HG02759 (cell line): Measurements from ENCODE around the gene IARS1.

Experiments
- ATAC-seq: cut with Tn5 transposase; IDR thresholded peaks from one replicate; pipeline ENCODE4 v1.9.1; 2021; ENCODE audit warnings: mild to moderate bottlenecking, moderate library complexity; ENCODE audit not compliant: unreplicated experiment

The IARS1 gene

DNA sequence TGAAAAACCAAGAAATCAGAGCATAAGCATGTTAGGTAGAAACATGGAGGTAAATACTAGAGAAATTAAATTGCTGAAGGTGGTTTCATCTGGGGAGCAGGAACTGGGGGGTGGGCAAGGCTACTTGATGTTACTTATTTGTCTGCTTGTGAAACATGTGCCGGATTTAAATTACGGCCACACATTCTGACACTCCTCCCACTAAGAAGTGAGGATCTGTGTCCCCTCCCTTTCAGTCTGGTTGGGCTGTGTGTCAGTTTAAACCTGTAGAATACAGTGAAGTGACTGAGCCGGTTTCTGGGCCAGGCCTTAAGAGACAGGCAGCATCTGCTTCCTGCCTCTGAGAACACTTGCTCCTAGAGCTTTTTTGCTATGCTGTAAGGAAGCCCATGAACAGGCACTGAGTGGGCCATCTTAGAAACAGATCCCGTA lies 2.3 kb upstream of the IARS1 start:
- ATAC-seq, result no peak

DNA sequence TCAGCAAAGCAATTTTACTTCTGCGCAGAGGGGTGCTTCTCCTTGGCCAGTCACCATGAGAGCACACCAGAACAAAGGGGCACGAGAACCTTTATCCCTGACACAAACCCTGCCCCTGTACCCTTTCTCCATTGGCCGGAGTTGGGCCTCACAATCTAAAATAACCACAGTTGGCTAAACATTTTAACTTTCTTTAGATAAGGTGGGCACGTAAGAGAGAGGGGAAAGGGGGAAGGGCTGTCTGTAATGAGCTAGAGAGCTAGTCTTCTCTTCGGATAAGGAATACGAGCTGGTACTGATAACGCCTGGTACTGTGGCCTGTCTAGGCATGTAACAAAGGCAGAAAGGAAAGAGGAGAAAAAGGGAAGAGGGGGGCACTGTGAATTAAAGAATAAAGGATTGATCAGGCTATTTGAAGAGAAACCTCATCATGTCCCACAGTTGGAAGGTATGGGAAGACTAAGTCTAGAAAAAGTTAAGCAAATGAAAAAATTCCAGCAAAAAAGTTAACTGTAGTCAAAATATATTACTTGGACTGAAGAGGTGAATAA lies 1.8 kb upstream of the IARS1 start:
- ATAC-seq, result no peak

DNA sequence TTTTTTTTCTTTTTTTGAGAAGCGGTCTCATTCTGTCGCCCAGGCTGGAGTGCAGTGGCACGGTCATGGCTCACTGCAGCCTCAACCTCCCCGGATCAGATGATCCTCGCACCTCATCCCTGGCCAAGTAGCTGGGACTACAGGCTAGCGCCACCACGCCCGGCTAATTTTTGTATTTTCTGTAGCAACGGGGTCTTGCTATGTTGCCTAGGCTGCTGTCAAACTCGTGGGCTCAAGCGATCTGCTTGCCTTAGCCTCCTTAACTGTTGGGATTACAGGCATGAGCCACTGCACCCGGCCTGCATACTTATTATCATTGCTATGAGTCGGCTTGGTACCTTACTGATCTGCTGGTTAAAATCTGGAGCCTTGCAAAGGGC lies 790 bp upstream of the IARS1 start:
- no peak for ATAC-seq

DNA sequence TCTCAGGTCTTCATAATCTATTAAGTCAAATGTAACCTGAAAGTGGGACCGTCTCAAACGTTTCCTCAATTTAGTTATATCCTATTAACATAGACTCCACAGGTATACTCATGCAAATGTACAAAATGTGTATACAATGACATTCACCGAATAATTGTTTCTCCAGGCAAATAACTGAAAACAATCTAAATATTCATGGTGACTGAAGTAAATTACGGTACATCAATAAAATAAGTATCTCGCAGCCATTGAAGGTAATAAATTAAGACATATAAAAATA lies 482 bp downstream of the IARS1 start:
- ATAC-seq, result no peak

DNA sequence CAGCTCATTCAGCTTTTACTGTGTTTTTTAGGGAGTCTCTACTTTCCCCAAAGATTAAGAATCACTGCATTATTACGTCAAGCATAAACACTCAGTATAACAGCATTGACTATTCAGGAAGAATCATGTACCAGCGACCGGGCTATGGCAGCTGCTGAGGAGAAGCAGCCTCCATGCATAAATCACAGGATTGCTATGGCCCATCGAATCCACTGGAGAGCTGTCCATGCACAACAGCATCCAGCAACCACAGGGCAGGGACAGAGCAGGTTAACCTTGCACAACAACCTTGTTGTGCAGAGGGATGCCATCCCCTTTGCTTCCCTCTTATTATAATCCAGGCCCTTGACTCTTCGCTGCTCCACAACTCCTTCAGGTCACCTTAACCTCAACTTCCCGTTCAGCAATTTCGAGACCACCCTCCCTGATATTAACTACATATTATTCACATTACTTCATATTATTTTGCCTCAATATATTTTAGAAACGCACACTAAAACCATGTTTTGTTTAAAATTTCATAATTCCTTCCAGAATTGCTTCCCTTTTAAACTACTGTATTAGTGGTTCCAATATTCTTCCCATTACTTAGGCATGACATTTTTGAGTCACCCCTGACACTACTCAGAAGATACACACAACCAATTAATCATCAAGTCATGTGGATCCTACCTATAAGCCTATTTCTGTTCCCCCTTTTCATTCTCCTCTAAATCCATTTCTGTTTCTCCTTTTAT lies 991 bp downstream of the IARS1 start:
- no peak for ATAC-seq

DNA sequence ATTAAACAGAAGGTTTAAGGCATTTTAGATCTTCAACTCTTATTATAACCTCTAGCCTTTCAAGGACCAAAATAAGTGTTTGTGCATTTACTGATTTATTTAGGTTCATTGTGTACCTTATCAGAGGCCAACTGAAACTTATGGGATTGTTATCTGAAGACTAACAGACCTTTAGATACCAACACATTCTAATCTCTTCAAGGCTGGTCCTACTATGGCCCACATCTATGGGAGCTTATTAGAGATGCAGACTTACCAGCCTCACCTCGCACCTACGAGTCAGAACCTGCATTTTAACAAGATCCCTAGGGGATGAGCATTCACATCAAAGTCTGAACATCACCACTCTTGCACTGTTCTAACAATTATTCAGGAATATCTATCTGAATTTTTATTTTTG lies 1.9 kb downstream of the IARS1 start:
- ATAC-seq, result no peak

DNA sequence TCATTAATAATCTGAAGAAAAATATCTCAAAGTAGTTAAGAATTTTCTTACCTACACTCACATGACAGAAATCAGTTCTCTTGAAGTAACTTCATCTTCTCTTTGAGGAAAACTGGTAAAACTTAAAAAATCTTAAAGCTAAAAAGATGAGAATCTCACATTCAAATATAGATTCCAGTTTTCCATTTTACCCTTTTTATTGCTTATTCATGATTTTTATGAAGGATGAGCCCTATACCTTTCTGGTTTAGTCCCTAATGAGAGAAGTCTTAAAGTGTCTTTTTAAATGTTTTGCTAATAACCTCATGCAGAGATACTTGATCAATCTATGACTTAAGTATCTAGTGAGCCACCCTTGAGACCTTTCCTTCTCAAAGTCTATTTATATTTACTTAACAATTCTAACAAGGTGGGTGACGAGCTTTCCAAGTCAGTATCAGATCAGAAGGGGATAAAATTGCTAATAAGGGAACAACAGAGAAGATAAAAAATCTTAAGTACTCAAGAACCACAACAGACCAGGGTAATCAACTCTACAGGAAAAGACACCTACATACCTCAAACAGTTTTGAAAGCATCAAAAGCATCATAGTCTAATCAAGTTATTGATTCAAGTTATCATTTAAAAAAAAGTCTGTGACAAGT lies 2.6 kb downstream of the IARS1 start:
- no peak for ATAC-seq

DNA sequence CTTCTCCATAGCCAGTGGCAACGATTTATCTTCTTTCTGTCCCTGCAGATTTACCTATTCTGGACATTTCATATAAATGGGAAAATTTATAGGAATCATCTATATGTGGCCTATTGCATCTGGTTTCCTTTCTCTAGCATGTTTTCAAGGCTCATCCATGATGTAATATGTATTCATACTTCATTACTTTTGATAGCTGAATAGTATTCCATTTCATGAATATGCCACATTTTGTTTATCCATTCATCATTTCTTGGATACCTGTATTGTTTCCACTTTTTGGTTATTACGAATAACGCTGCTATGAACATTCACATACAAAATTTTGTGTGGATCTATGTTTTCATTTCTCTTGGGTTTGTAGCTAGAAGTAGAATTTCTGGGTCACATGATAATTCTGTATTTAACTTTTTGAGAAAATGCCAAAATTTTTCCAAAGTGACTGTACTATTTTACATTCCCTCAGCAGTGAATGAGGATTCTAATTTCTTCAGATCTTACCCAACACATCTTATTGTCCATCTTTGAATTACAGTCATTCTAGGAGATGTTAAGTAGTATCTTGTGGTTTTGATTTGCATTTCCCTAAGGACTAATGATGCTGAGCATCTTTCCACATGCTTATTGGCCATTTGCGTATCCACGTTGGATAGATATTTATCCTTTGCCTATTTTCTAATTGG lies 3.6 kb downstream of the IARS1 start:
- ATAC-seq, result no peak

DNA sequence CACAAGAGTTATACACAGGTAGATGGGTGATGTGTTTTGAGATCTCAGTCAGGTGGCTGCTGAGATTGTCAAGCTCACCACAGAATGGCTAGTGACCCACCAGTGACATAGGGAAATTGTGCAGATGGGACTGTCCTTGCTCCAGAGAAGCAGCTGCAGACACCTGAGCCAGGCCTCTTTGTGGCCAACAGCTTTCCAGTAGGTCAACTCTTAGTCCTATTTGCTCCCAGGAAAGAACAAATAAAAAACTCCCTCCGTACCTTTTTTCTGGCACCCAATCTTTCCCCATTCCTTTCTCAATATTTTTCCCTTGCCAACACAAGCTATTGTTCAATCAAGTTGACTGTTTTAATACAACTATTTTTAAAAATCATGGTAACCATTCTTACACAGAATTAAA lies 14.2 kb downstream of the IARS1 start:
- no peak for ATAC-seq

DNA sequence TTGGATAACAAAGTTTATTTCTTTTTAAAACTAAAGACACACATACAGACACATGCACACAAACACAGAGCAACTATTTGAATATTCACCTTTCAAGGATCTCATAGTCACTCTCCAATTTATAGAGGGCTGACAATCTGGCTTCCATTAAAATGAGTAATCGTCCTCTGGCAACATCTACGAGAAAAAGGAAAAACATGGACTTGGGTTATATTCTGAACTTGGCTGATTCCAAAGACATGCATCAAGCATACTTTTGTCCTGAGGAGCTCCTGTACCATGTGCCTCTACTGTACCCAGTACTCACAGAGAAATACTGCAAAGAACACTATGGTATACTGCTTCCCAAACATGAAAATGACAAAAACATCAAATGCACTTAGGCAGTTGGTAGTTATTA lies 15.4 kb downstream of the IARS1 start:
- no peak for ATAC-seq

DNA sequence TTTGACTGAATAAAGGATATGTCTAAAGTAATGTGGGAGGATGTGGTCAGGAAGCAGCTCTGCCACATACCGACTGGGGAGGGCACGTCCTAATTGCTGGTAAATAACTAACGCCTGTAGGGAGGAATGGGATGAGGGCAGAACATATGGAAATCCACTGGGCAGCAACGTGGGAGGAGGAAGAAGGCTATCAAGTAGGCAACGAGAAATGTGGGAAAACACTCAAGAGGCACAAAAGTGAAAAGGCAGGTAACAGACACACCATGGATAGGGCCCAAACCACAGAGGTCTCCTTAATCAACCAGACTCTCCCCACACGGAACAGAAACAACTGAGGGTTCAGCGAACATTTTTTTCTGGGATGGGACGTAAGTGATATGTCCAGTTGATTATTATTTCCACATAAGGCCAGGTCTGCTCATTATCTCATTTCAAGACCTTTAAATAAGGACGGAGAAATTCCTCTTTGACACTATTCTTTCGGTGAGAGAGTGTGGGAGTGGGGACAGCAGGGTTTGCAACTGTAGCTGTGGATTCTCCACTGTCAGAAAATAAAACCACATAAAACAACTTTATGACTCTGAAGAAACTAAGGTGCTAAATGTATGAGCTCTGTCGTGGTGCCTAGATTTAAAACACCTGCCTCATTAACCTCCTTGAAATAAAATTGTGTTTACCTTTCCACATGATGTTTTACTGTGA lies 17.0 kb downstream of the IARS1 start:
- no peak for ATAC-seq

DNA sequence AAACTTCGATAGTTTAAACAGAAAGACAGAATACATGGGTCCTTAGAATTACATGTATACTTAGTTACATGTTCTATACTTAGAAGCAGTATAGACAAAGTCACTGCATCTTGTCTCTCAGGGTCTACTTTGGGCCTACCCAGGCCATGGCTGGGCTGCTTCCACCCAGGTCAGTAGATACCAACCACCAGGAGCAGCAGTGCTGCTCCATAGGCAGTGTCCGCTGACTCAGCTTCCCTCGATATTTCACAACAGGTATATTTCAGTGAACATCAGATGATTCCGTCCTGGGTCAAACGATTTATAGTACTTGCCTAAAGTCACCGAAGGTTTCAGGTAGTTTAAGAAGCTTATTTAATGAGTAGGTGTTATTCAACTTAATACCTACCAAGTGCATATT lies 18.0 kb downstream of the IARS1 start:
- no peak for ATAC-seq

DNA sequence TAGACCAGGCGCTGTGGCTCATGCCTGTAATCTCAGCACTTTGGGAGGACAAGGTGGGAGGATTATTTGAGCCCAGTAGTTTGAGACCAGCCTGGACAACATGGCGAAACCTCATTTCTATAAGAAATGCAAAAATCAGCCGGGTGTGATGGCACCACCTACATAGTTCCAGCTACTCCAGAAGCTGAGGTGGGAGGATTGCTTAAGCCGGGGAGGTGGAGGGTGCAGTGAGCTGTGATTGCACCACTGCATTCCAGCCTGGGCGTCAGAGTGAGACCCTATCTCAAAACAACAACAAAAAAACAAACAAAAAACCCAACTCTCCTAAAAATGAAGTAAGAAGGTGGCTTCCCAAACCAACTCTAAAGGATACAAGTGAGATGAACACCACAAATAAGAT lies 23.0 kb downstream of the IARS1 start:
- no peak for ATAC-seq

DNA sequence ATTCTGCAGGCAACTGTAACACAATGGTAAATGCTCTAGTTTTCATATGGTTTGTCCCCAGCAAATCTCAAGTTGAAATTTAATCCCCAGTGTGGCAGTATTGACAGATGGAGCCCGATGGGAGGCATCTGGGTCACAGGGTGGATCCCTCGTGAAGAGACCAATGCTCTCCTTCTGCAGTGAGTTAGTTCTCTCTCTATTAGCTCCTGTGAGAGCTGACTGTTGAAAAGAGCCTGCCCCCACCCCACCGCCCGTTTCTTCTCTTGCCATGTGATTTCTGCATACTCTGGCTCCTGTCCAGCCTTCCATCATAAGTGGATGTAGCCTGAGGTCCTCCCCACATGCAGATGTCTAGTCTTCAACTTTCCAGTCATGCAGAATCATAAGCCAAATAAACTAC lies 27.0 kb downstream of the IARS1 start:
- no peak for ATAC-seq

DNA sequence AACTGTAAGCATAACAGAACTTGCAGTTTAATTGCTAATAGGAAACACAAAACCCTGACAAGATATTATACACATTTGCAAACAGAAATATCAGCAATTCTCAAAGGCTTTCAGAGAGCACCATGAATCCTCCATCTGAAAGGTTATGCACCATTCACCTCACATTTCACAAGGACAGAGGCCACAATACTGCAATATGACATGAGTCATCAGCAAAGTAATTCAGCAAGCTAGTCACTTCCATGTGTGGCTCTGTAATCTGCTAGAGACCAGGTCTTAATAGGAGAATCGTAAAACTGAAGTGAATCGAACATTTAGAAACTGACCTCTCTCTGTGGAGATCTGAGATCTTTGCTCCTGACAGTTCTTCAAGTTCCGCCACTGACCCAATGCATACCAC lies 28.3 kb downstream of the IARS1 start:
- ATAC-seq, result no peak

DNA sequence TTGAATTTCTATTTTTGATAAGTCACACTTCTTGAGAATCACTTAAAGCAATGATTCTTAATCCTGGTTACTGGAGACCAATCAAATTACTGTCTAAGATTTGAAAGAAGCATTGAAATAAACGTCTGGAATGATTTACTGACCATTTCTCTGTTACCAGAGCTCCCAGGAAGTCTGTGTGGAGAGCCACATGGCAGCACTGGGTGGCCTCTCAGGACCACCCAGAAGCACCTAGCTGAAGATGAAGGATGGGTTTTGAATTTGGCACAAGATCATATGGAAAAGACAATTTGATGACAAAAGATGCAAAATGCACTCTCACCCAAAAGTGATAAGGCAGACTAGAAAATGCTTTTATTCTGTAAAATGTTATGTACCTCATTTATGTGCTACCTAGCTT lies 30.4 kb downstream of the IARS1 start:
- no peak for ATAC-seq

DNA sequence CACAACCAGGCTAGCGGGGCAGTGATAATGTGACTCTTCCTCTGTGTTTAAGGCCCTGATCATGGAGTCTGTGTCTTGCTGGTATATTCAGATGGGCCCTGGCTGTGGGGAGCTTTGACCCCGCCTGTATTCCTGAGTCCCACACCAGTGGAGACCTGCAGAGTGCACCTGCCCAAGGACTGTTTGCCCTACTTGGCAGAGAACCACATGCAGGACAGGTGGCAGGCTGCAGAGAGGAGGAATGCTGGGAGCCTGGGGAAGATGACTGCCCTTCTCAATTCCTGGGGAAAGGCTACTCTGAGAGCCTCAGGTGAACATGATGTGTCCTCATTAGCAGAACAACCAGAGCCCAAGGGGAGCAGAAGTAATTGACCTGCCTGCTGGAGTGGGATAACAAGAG lies 36.2 kb downstream of the IARS1 start:
- no peak for ATAC-seq

DNA sequence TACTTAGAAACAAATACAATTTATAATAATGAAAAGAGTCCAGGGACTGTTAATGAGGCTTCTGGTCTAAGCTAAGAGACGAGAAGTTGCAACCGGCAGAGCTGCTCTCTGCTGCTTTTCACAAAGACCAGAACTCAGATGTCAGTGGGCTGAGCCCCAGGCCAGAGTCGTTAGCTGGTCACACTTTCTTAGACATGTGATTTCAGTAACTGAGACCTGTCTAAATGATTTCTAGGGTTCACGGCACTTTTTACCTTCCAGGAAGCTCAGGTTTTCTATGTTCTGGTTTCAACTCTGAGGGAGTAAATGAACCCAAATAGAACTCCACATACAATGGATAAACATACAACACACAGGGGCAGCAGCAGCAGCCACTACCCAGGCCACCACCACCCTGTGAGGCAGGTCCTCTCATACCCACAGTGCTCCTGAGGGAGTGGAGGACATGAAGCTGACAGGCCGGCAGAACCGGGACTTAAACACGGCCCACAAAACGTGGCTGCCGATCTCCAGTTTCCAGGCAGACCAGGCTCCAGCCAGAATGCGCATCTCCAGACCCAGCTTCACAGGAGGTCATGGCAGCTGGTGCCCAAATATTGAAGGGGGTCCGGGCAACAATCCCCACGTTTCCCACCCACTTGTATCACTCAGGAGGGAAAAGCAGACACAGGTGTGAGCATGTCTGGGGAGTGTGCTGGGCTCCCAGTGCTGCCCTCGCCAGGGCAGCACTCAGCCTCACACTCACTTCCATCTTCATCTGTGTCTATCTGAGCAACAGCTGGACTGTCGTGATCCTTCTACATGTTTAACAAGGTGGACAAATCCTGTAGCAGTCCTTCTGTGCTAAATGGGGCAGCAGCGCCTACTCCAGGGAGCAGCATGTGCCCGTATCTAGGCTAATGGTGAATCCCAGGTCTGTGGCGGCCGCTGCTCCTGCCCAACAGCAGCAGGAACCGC lies 38.8 kb downstream of the IARS1 start:
- ATAC-seq, result no peak

DNA sequence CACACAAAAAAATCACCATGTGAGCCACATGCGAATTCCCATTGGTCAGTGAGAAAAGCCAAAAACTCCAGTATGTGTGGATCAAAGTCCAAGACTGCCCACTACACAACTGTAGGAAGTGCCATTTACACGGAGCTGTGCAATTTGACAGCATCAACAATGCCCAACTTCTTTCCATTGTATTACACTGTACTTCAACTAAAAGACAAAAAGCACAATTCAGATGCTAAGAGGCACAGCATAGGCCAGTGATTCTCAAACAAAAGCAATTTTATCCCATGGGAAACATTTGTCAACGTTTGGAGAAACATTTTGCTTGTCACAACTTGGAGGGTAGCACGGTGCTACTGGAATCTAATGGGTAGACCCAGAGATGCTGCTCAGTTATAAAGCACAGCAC lies 39.8 kb downstream of the IARS1 start:
- ATAC-seq, result no peak

DNA sequence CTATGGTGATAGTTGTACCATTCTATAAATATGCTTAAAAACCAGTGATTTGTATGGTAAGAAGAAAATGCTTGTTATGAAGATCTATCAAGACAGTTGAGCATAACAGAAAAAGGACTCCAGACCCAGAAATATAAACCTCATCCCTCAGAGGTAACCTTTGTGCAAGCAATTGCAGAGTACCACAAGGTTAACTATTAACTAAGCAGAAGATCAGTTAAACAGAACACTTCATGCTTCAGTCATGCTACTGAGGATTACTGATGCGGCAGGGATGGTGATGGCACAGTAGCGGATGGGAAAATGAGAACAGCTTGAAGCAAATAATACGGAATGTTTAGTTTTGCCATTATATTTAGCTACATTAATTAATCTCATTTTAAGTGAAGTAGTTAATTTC lies 45.5 kb downstream of the IARS1 start:
- ATAC-seq, result no peak

DNA sequence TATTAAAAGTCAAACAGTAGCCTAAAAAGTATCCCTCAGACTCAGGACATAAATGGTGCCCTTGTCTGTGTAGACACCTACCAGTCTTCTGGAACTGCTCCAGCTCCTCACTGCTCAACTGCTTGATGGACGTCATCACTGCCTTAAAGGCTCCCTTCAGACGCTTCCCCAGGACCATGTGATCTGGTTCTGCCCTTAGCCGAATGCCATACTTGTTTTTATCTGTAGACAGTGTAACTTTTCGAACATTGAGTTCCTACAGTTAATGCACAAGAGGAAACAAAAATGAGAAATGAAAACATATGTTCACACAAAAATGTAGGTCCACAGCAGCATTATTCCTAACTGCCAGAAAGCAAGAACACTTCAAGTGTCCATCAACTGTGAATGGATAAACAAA lies 46.2 kb downstream of the IARS1 start:
- no peak for ATAC-seq
